TTC549 (cell line): Measurements from ENCODE around the gene BAG1.
A peak's percentile ranks its signal among the peaks of the same experiment; 100 is the strongest.

Experiments used
- FAIRE-seq: peaks from 2 replicates; lab custom pipeline; 2012; peaks lifted over from hg19 to GRCh38; lab: Jason Lieb, UNC

BAG1 gene

GRCh38 chr9:33241298-33241697, 23.2 kb downstream of the BAG1 start:
- no peak for FAIRE-seq

GRCh38 chr9:33239921-33240320, 24.6 kb downstream of the BAG1 start, which contains the start of gene SPINK4:
Gene SPINK4, plus strand, starts transcription at chr9:33240167. Its CDS starts 42 bp downstream, at chr9:33240209.
- FAIRE-seq = no peak

- no peak for FAIRE-seq
These were observed 27.9 kb downstream of the BAG1 start for GRCh38 chr9:33236571-33236970.

- no peak for FAIRE-seq
These were observed 29.7 kb downstream of the BAG1 start for GRCh38 chr9:33234511-33235467.

- FAIRE-seq = no peak
These were observed 30.7 kb downstream of the BAG1 start for GRCh38 chr9:33233626-33234342.

- no peak for FAIRE-seq
These were observed 31.7 kb downstream of the BAG1 start for GRCh38 chr9:33232815-33233214.

- no peak for FAIRE-seq
These were observed 32.9 kb downstream of the BAG1 start for GRCh38 chr9:33231623-33231942.

GRCh38 chr9:33230756-33231622, 33.5 kb downstream of the BAG1 start:
- FAIRE-seq = no peak

GRCh38 chr9:33229359-33230114, 35.0 kb downstream of the BAG1 start:
- FAIRE-seq = no peak

- no peak for FAIRE-seq
These were observed 35.9 kb downstream of the BAG1 start for GRCh38 chr9:33228606-33229005.

GRCh38 chr9:33227741-33228140, 36.8 kb downstream of the BAG1 start:
- FAIRE-seq = no peak

- FAIRE-seq = no peak
These were observed 37.5 kb downstream of the BAG1 start for GRCh38 chr9:33227008-33227398.

GRCh38 chr9:33225319-33226147, 39.0 kb downstream of the BAG1 start:
- peak; percentile 73 for FAIRE-seq

- FAIRE-seq = no peak
These were observed 40.8 kb downstream of the BAG1 start for GRCh38 chr9:33223696-33224095.

- no peak for FAIRE-seq
These were observed 42.5 kb downstream of the BAG1 start for GRCh38 chr9:33222031-33222430.

GRCh38 chr9:33221568-33221884, 43.0 kb downstream of the BAG1 start:
- FAIRE-seq = no peak

- no peak for FAIRE-seq
These were observed 43.6 kb downstream of the BAG1 start for GRCh38 chr9:33220681-33221567.

- FAIRE-seq = no peak
These were observed 52.7 kb downstream of the BAG1 start for GRCh38 chr9:33211695-33212393.

GRCh38 chr9:33210006-33210715, 54.3 kb downstream of the BAG1 start:
- no peak for FAIRE-seq
